ENCODE measurements around the gene NLK.

DNA sequence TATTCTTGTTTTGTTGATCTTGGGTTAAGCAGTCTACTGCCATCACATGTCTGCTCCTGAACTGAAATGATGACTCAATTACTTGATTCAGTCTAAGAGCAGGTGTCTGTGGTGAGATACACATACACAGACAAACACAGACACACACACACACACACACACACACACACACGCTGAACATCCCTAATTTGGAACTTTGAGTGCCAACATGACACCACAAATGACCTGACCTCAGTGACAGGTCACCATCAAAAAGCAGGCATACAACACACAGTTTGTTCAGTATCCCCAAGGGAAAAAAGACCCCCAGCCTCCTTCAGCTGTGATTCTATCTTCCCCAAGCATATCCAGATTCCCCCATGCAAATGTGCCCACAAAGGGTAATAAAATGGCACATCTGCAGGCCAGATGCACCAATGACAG is 146.4 kb downstream of the NLK start:
- TF ChIP-seq CTCF (conservative IDR thresholded peaks at IDR 0.05; ENCODE audit: low read length): no peak
- no peak for TF ChIP-seq EZH2phosphoT487 (IDR thresholded peaks at IDR 0.05; ENCODE audit: borderline replicate concordance, low read depth, low read length)

Data from OCI-LY7 (cell line).